ENCODE data around the gene GADD45A. TPM values are rescaled to one million over a fixed set of nuclear protein-coding genes. Genes with fewer than 3 reads are reported as not detected.

The GADD45A gene
- total and polyA plus RNA-seq, 10 donors = 17.5 to 63.7 (median 29.8) TPM

- H3K36me3 ChIP-seq = peaks cover 0 to 29% (median 9%) of the 10 kb centered on the region in 6 donors
- peaks cover 7 to 60% (median 42%) of the 10 kb centered on the region in 6 donors for H3K4me1 ChIP-seq
- 51 to 80% (median 69%) methylated on average over 4 of the region's 4 CpGs for WGBS, 5 donors
- TF ChIP-seq, protein P1, sequence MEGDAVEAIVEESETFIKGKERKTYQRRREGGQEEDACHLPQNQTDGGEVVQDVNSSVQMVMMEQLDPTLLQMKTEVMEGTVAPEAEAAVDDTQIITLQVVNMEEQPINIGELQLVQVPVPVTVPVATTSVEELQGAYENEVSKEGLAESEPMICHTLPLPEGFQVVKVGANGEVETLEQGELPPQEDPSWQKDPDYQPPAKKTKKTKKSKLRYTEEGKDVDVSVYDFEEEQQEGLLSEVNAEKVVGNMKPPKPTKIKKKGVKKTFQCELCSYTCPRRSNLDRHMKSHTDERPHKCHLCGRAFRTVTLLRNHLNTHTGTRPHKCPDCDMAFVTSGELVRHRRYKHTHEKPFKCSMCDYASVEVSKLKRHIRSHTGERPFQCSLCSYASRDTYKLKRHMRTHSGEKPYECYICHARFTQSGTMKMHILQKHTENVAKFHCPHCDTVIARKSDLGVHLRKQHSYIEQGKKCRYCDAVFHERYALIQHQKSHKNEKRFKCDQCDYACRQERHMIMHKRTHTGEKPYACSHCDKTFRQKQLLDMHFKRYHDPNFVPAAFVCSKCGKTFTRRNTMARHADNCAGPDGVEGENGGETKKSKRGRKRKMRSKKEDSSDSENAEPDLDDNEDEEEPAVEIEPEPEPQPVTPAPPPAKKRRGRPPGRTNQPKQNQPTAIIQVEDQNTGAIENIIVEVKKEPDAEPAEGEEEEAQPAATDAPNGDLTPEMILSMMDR (IDR thresholded peaks at IDR 0.05 in 8 of 11, conservative IDR thresholded peaks at IDR 0.05 in 3 of 11) = no peak
- TF ChIP-seq POLR2A (IDR thresholded peaks at IDR 0.05) (no peak), POLR2AphosphoS5 (IDR thresholded peaks at IDR 0.05) (peak in 1 of 3 donors; percentile 31)
- H3K27ac ChIP-seq = peak overlapping the region in 6 of 8 donors; percentile 85 to 97 (median 94)
- H3K4me3 ChIP-seq = peak overlapping the region in 4 of 8 donors; percentile 92 to 97 (median 94)
- no peaks in the 10 kb centered on the region for H3K9me3 ChIP-seq
- intact Hi-C loops (cut with DNase I; ENCODE audit: low total_unique reads) = loop anchor here (10.0 kb wide), 1 partner anchor 67 kb away; no protein-coding TSS in a partner anchor
- no peak for DNase-seq
- no peaks in the 10 kb centered on the region for H3K27me3 ChIP-seq (replicated peaks in 1 of 7)
Observed at GRCh38 chr1:67687649-67688048, 2.6 kb downstream of the GADD45A start.

DNA sequence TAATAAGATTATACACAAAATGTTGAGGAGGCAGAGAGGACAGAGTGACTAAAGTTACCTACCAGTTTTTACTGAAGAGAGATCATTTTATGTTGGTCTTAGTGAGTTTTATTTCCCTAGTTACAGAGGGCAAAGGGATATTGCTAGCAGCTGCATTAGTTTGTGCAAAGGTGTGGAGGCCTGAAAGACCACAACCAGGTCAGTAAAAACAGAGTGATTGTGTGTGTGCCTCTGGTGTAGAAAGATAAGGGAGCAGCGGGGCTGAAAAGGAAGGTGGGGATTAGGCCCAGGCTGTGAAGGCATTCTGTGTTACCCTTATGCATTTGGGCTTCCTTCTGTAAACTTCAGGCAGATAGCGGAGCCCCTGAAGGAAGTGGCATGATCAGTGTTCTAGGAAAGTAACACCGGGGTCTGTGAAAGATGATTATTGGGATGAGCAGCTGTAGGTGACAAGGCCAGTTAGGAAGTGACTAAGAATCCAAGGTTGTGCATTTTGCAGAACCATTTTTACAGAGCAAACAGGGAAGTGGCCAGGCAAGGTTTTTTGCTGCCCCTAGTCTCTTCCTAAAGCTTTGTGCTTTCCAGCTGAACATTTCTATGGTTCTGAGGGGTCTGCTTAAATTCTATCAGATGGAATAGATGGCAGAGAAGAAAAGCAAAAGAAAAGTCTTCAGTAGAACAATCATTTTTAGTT is 3.7 kb downstream of the GADD45A start:
- no peaks in the 10 kb centered on the region for H3K9me3 ChIP-seq
- 39 to 61% (median 50%) methylated on average over 3 of the region's 3 CpGs for WGBS, 5 donors
- peak overlapping the region in 1 of 8 donors; percentile 92 for H3K4me3 ChIP-seq
- peaks cover 7 to 51% (median 38%) of the 10 kb centered on the region in 6 donors for H3K4me1 ChIP-seq
- peak overlapping the region in 6 of 8 donors; percentile 39 to 97 (median 94) for H3K27ac ChIP-seq
- DNase-seq = no peak
- H3K27me3 ChIP-seq (replicated peaks in 1 of 7) = no peaks in the 10 kb centered on the region
- peaks cover 0 to 29% (median 9%) of the 10 kb centered on the region in 6 donors for H3K36me3 ChIP-seq
- TF ChIP-seq, protein P1 (IDR thresholded peaks at IDR 0.05 in 8 of 11, conservative IDR thresholded peaks at IDR 0.05 in 3 of 11) = no peak
- peak in 1 of 3 donors; percentile 17 for TF ChIP-seq POLR2AphosphoS5 (IDR thresholded peaks at IDR 0.05)
- intact Hi-C loops (cut with DNase I; ENCODE audit: low total_unique reads) = loop anchor here (10.0 kb wide), 1 partner anchor 66 kb away; no protein-coding TSS in a partner anchor

- TF ChIP-seq, protein P1 (IDR thresholded peaks at IDR 0.05 in 8 of 11, conservative IDR thresholded peaks at IDR 0.05 in 3 of 11) = no peak
- TF ChIP-seq POLR2A (IDR thresholded peaks at IDR 0.05) (no peak), POLR2AphosphoS5 (IDR thresholded peaks at IDR 0.05) (no peak)
- intact Hi-C loops (cut with DNase I; ENCODE audit: low total_unique reads) = loop anchor here (10.0 kb wide), 1 partner anchor 65 kb away; no protein-coding TSS in a partner anchor
- 53 to 81% (median 69%) methylated on average over 3 of the region's 3 CpGs for WGBS, 5 donors
- peaks cover 0 to 29% (median 9%) of the 10 kb centered on the region in 6 donors for H3K36me3 ChIP-seq
- H3K4me3 ChIP-seq = no peak overlapping the region
- H3K4me1 ChIP-seq = peaks cover 7 to 43% (median 31%) of the 10 kb centered on the region in 6 donors
- no peaks in the 10 kb centered on the region for H3K9me3 ChIP-seq
- H3K27ac ChIP-seq = peak overlapping the region in 6 of 8 donors; percentile 39 to 97 (median 94)
- no peak for DNase-seq
- H3K27me3 ChIP-seq (replicated peaks in 1 of 7) = no peaks in the 10 kb centered on the region
Observed at GRCh38 chr1:67689267-67690017, 4.4 kb downstream of the GADD45A start.

- Histone ChIP-seq H3K27ac (no peak overlapping the region), H3K27me3 (replicated peaks in 1 of 7) (no peaks in the 10 kb centered on the region), H3K4me1 (peaks cover 7 to 40% (median 27%) of the 10 kb centered on the region in 6 donors), H3K36me3 (peaks cover 0 to 29% (median 9%) of the 10 kb centered on the region in 6 donors), H3K4me3 (no peak overlapping the region), H3K9me3 (no peaks in the 10 kb centered on the region)
- no peak for DNase-seq
- intact Hi-C loops (cut with DNase I; ENCODE audit: low total_unique reads) = no loop called here
- TF ChIP-seq POLR2A (IDR thresholded peaks at IDR 0.05) = no peak
Observed at GRCh38 chr1:67690018-67690363, 5.0 kb downstream of the GADD45A start.

All from spleen (tissue), 11 donors.